MV-4-11 (cell line): ENCODE measurements around the gene CKM.
"Not testable (repeated sequence)": the region's sequence is repeated elsewhere in the genome, so short reads cannot be mapped to it uniquely, and the experiment has no call there.

Source experiments
- DNase-seq: peaks from one replicate; lab custom pipeline; 2025; lab: John Stamatoyannopoulos, UW

The CKM gene

GRCh38 chr19:45349126-45349415, 26.4 kb upstream of the CKM start:
- DNase-seq: no peak

- DNase-seq: no peak
These were observed 25.9 kb upstream of the CKM start for GRCh38 chr19:45348367-45349125.

GRCh38 chr19:45347570-45348366, 25.1 kb upstream of the CKM start:
- no peak for DNase-seq

- DNase-seq: no peak
These were observed 23.8 kb upstream of the CKM start for GRCh38 chr19:45346449-45346848.

GRCh38 chr19:45345506-45345860, 22.8 kb upstream of the CKM start:
- no peak for DNase-seq

- DNase-seq: no peak
These were observed 22.2 kb upstream of the CKM start for GRCh38 chr19:45344621-45345505.

GRCh38 chr19:45342911-45343310, 20.2 kb upstream of the CKM start:
- no peak for DNase-seq

GRCh38 chr19:45340899-45341453, 18.3 kb upstream of the CKM start:
- DNase-seq: no peak

GRCh38 chr19:45340232-45340898, 17.7 kb upstream of the CKM start, which contains the start of gene KLC3:
Gene KLC3, plus strand, starts transcription at chr19:45340750. Its CDS starts 4,792 bp downstream, at chr19:45345542.
- no peak for DNase-seq

- no peak for DNase-seq
These were observed 17.0 kb upstream of the CKM start for GRCh38 chr19:45339629-45340028.

- no peak for DNase-seq
These were observed 14.1 kb upstream of the CKM start for GRCh38 chr19:45336696-45337251.

- DNase-seq: not testable (repeated sequence)
These were observed 12.2 kb upstream of the CKM start for GRCh38 chr19:45334881-45335280.

GRCh38 chr19:45333609-45334303, 11.1 kb upstream of the CKM start:
- no peak for DNase-seq

- DNase-seq: no peak
These were observed 8.7 kb upstream of the CKM start for GRCh38 chr19:45331411-45331810.

GRCh38 chr19:45327404-45328143, 4.9 kb upstream of the CKM start:
- DNase-seq: no peak

GRCh38 chr19:45324349-45324907, 1.8 kb upstream of the CKM start:
- DNase-seq: no peak

- no peak for DNase-seq
These were observed 1.0 kb upstream of the CKM start for GRCh38 chr19:45323671-45324081.

GRCh38 chr19:45322311-45322710, 364 bp downstream of the CKM start:
- DNase-seq: no peak

GRCh38 chr19:45321848-45322247, 827 bp downstream of the CKM start:
- no peak for DNase-seq
